GM19193 (cell line): ENCODE data around the gene RNF17.

Experiments
- POLR2A ChIP-seq: IDR thresholded peaks from 4 replicates; pipeline ENCODE4 v1.6.1; 2011; ENCODE audit not compliant: insufficient read depth, insufficient read length; ENCODE audit errors: extremely low read depth

Gene RNF17

DNA sequence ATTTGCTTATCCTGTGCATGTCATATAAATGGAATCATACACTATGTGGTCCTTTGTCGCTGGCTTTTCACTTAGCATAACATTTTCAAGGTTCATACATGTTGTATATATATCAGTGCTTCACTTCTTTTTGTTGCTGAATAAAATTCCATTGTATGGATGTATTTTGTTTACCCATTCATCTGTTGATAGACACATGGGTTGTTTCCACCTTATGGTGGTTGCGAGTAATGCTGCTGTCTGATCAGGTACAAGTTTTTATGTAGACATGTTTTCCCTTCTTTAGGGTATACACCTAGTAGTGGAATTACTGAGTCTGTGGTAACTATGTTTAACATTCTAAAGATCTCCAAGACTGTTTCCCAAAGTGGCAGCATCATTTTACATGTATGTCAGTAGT lies 102.5 kb downstream of the RNF17 start:
- no peak for TF ChIP-seq POLR2A

DNA sequence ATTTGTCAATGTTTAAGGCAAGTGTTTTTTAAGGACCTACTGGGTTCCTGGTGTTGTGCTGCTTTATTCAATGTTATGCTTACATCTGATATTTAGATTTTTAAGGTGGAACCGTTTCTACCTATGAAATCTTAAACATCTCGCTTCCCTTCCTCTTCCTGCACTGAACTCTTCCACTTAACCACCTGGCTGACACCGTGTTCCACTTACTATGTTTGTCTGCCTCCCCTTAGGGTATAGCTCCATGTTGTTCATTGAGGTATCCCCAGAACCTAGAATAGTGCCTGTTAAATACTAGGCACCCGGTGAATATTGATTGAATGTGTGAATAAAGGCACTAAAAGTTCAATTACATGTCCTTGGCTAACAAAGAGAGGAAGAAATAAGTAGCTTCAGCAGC lies 104.9 kb downstream of the RNF17 start:
- no peak for TF ChIP-seq POLR2A

- no peak for TF ChIP-seq POLR2A
These were observed 106.4 kb downstream of the RNF17 start for GRCh38 chr13:24870380-24870760.

- no peak for TF ChIP-seq POLR2A
These were observed 111.6 kb downstream of the RNF17 start for GRCh38 chr13:24875566-24875965.

GRCh38 chr13:24877531-24877930 lies 113.6 kb downstream of the RNF17 start:
- no peak for TF ChIP-seq POLR2A

DNA sequence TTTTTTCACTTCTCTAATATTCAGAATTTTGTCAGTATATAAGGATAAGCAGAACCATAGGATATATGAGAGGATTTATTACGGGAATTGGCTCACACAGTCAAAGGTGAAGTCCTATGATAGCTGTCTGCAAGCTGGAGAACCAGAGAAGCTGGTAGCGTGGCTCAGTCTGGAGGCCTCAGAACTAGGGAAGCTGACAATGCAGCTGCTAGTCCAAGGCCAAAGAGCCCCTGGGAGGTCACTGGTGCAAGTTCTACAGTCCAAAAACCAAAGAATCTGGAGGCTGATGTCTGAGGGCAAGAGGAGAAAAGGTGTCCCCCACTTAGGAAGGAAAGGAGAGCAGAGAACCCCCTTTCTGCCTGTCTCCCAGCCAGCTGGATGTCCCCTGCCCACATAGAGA lies 114.4 kb downstream of the RNF17 start:
- TF ChIP-seq POLR2A, result no peak

GRCh38 chr13:24882665-24883064 lies 118.7 kb downstream of the RNF17 start:
- TF ChIP-seq POLR2A, result no peak

GRCh38 chr13:24887759-24888158 lies 123.8 kb downstream of the RNF17 start:
- no peak for TF ChIP-seq POLR2A

DNA sequence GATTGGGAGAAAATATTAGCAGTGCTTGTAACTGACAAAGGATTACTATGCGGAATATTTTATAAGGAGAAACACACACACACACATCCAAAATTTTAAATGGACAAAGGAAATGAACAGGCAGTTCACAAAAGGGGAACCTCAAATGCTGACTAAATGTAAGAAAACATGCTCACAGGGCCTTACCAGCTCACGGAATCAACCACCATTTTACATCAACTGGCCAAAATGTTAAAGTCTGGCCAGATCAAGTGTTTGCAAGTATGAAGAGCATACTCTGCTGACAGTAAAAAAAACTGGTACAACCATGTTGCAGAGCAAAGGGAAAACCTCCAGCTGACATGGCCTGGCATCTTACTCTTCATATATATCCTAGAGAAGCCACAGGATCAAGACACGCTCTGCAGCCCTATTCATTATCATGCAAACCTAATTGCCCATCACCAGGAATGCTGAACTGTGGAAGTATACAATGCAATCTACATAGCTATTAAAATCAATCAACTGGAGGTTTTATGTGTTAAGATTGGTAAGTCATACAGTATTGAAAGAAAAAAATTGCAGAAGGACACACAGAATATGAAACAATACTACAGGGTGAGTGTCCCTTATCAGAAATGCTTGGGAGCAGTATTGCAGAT lies 124.4 kb downstream of the RNF17 start:
- TF ChIP-seq POLR2A, result no peak

- TF ChIP-seq POLR2A, result no peak
These were observed 126.3 kb downstream of the RNF17 start for GRCh38 chr13:24890256-24890655.

DNA sequence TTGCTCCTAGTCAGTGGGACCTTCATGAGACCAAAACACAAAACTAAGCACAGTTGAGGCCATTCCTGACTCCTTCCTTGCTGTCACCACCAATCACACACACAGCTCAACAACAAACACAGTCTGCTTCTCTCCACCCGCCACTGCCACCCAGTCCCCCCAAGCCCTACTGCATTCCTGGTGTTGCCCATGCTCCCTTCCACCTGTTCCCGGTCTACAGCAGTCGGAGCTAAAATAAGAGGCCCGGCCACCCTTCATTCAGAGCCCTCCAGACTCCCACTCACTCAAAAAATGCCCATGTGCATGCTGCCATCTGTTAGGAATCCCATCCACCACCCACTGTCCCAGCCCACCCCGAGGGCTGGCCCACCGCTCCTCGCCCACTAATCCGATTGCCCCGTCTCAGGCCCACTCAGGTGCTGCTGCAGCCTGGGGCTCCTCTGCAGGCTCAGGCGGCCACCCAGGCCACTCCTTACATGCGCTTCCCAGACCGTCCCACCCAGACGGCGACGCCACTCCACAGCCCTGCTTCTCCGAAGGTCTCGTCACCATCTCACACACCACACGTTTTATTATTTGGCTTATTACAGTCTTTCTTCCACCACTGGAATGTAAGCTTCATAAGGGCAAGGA lies 127.6 kb downstream of the RNF17 start:
- no peak for TF ChIP-seq POLR2A

DNA sequence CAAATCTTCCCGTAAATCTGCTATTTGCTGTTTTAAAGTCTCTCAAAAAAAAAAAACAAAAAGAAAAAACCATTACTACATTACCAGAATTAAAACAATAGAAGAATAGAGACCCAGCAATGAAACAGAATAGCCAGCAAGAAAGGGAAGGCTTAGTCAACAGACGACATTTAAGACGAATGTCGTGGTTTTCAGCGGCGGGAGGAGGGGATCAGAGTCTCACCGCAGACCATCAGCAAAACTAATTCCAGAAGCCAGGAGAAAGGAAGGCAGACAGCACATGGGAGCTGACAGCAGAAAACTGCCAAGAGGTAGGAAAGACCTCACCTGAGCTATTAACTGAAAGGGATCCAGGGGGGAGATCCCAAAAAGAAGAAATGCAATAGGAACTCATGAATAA lies 128.9 kb downstream of the RNF17 start:
- no peak for TF ChIP-seq POLR2A

- no peak for TF ChIP-seq POLR2A
These were observed 129.9 kb downstream of the RNF17 start for GRCh38 chr13:24893863-24894262.

GRCh38 chr13:24894277-24894971 lies 130.5 kb downstream of the RNF17 start:
- TF ChIP-seq POLR2A, result no peak

DNA sequence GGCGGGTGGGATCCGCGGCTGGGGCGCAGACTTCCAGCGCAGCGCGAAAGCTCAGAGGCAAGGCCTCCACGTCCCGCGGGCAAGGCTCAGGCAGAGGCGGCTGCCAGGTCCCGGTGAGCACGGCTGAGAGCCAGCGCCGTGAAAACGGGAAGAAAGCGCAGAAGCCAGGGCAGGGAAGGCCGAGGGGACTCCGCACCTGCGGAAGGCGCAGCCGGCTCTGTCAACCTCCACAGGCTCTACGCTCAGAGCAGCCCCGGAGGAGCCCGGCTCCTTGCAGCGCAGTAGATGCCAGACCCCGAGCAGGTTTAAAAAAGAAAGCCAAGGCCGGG lies 131.0 kb downstream of the RNF17 start:
- no peak for TF ChIP-seq POLR2A

GRCh38 chr13:24896061-24896460 lies 132.1 kb downstream of the RNF17 start:
- TF ChIP-seq POLR2A, result no peak
